Measurements from ENCODE around the gene TDRD12. TPM values are rescaled to one million over a fixed set of nuclear protein-coding genes. Genes with fewer than 3 reads are reported as not detected.
"Not testable (repeated sequence)": the region's sequence is repeated elsewhere in the genome, so short reads cannot be mapped to it uniquely, and the experiment has no call there.

Gene TDRD12
- total RNA-seq, 1 donor from 2014 or later: 1.1 TPM

DNA sequence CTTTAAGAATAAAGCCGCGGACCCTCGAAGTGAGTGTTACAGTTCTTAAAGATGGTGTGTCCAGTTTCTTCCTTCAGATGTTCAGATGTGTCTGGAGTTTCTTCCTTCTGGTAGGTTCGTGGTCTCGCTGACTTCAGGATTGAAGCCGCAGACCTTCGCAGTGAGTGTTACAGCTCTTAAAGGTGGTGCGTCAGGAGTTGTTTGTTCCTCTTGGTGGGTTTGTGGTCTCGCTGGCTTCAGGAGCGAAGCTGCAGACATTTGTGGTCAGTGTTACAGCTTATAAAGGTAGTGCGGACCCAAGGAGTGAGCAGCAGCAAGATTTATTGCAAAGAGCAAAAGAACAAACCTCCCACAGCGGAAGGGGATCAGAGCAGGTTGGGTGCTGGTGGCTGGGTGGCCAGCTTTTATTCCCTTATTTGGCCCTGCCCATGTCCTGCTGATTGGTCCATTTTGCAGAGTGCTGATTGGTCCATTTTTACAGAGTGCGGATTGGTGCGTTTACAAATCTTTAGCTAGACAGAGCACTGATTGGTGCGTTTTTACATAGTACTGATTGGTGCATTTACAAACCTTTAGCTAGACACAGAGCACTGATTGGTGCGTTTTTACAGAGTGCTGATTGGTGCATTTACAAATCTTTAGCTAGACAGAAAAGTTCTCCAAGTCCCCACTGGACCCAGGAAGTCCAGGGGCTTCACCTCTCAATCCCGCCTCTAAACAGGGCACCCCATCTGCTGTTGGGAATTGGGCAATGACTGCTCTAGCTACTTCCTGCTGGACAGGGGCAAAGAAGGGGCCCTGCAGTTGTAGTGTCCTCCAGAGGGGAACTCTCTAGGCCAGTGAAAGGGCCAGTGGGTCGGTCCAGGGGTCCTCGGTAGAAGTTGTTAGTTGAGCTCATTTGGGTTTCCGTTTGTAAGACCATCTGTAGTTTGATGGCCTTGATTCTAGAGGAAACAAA lies 26.1 kb upstream of the TDRD12 start:
- not testable (repeated sequence) for DNase-seq (ENCODE audit: low read depth)

DNA sequence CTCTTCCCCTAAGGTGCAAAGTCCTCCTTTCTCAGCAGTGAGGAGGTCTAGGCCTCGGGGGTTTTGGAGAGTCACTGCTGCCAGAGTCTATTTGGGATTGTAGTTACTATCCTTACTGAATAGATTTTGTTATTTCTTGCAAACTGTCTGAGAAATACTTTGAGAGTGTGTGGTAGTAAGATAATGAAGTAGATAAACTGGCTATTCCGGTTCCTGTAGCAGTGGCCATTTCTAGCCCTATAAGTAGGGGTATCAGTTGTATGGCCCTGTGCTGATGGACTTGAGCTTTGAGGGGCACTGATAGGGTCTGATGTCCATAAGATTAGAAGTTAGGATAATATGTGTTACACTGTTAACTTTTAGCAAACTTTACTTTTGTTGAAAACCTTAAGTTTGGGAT lies 25.3 kb upstream of the TDRD12 start:
- not testable (repeated sequence) for DNase-seq (ENCODE audit: low read depth)

DNA sequence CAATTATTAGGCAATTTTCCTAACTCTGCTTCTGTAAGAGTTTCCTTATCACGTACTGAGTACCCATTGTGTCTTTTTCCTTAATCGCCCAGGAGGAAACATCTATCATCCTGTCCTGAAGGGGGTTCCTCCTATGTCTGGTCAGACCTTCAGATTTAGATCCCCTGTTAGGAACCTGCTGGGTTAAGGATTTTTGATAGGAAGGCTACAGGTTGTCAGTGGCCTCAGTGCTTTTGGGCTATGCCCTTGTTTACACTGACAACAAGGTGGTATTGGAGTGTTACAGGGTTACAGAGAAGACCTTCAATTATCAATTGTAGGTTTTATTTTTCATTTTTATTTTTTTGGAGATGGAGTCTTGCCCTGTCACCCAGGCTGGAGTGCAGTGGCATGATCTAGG lies 24.7 kb upstream of the TDRD12 start:
- not testable (repeated sequence) for DNase-seq (ENCODE audit: low read depth)

DNA sequence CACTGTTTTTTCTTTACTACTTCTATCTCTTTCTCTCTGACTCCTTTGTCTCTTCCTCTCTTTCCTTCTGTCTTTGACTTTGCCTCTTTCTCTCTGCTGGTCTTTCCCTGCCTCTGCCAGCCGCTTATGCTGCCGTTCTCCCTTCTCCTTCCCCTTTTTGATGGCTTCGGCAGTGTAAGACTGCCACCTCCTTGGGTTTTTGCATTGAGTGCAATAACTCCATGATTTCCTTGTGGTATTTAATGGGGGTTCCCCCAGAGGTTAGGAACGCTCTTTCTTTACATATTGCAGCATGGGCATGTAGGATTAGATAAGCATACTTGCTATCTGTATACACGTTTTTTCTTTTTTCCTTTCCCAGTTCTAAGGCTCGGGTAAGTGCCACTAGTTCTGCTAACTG lies 24.1 kb upstream of the TDRD12 start:
- not testable (repeated sequence) for DNase-seq (ENCODE audit: low read depth)

DNA sequence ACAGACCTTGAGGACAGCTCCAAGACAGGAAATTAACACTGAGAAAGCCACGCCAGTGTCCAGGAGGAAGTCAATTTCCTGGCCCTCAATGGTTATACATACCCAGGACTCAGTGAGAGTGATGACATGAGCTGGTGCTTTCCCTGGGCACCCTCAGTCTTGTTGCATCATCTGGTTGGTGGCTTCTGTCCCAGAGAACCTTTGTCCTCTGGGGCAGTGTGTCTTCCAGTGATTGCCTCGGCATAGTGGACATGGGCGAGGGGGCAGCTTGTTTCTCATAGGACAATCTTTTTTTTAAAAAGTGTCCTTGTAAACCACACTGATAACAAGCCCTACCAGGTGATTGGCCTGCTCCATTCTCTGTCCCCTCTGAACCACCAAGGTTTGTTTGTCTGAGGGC lies 22.8 kb upstream of the TDRD12 start:
- not testable (repeated sequence) for DNase-seq (ENCODE audit: low read depth)

DNA sequence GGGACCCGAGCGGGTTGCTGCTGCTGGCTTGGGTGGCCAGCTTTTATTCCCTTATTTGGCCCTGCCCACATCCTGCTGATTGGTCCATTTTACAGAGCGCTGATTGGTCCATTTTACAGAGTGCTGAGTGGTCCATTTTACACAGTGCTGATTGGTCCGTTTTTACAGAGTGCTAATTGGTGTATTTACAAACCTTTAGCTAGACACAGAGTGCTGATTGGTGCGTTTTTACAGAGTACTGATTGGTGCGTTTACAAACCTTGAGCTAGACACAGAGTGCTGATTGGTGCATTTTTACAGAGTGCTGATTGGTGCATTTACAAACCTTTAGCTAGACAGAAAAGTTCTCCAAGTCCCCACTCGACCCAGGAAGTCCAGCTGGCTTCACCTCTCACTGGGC lies 19.4 kb upstream of the TDRD12 start:
- DNase-seq (ENCODE audit: low read depth): not testable (repeated sequence)

DNA sequence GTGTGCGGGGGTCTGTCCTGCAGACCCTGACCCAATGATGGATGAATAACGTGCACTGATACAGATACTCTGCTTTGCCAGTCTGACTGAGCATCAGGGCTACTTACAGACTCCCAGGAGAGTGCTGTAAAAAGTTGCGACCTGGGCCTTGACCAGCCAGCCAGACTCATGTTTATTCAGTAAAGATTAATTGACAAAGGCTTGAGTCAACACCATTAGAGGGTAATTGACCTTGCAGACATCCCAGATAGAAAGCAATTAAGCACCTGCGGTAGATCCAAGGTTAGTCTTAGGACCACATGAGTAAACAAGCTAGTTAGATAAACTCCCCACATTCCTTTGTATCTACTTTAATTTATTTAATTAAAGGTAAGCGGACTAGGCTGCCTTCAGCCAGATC lies 17.6 kb upstream of the TDRD12 start:
- no peak for DNase-seq (ENCODE audit: low read depth)

DNA sequence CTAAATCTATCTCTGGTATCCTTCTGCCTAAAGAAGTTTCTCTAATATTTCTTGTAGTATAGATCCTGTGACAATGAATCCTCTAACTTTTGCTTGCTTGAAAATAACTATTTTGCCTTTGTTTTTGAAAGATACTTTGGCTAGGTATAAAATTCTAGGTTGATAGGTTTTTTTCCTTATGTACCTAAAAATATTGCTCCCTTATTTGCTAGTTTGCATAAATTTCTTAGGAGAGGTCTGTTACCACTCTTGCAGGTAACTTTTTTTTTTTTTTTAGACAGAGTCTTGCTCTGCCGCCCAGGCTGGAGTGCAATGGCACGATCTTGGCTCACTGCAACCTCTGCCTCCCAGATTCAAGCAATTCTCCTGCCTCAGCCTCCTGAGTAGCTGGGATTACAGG lies 15.6 kb upstream of the TDRD12 start:
- not testable (repeated sequence) for DNase-seq (ENCODE audit: low read depth)

DNA sequence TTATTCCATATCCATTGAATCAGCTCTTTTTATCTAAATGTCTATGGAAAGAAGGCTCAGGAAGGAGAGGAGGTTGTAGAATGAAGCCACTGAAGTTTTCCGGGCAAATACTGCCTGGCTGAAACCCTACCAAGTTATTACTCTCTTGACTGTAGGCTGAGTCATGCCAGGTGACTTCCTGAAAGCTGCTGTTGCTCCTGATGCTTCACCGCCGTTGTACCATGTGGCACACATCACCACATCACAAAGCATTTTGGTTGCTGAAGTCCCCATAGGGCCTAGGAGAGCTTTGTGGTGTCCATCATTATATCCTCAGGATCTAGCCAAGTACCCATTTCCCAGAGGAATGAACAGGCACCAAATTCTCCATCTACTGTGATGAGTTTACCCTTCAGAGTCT lies 11.1 kb upstream of the TDRD12 start:
- DNase-seq (ENCODE audit: low read depth): no peak

DNA sequence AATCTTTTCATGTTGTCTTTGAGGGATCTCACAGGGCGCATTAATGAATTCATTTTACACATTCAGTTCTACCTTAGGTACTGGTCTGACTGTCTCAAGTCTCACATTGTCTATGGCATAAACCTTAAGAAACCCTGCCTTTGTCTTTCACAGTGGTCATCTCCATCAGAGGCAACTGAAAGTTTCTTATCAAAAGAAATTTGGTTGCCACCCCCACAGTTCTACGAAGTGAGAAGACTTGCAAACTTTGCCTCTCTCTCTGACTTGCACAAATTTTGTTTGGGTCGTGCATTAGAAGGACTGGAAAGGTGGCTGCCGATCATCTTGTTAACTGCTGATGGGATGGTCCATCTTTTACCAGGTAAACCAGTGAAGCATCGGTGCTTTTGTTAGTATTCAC lies 10.5 kb upstream of the TDRD12 start:
- no peak for DNase-seq (ENCODE audit: low read depth)

DNA sequence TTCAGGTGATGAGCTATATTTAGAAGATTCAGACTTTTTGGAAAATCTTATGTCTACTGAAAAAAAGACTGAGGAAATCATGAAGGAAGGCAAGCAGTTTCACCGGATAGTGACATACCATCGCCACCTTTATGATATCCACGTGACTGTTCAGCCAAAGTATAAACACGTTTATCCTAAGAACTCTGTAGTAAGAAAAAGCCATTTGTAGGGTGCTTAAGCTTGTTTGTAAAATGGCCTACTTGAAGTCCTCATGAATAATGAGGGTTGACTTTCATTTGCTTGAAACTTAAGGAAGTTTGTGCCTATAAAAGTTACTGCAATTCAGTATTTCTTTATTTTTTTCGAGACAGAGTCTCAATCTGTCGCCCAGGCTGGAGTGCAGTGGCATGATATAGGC lies 7.8 kb upstream of the TDRD12 start:
- DNase-seq (ENCODE audit: low read depth): no peak

DNA sequence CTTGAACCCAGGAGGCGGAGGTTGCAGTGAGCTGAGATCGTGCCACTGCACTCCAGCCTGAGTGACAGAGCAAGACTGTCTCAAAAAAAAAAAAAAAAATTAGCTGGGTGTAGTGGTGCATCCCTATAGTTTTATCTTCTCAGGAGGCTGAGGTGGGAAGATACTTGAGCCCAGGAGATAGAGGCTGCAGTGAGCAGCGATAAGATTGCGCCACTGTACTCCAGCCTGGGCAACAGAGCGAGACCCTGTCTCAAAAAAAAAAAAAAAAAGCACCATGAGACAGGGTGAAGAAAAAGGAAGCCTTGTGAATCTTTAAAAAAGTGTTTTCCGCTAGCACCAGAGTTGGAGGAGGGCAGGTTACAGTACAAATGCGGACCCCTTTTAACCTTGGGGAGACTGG lies 3.4 kb upstream of the TDRD12 start:
- not testable (repeated sequence) for DNase-seq (ENCODE audit: low read depth)

DNA sequence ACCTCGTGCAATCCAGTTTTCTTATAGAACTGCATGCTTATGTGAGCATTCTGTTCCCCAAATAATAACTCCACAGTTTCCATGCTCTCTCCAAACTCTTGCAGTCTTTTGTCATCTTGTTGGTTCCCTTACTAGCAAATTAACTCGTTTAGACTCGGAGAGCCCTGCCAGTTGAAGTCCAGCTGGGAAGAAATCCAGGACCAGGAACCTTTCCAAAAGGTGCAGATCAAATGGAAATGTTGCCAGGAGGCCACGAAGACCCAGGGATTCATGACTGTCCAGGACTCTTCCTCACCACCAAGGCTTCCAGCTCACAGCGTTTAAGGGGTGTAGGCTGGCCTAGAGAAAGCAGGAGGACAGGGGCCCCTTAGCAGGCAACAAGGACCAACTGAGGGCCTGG lies 2.1 kb upstream of the TDRD12 start:
- no peak for DNase-seq (ENCODE audit: low read depth)

DNA sequence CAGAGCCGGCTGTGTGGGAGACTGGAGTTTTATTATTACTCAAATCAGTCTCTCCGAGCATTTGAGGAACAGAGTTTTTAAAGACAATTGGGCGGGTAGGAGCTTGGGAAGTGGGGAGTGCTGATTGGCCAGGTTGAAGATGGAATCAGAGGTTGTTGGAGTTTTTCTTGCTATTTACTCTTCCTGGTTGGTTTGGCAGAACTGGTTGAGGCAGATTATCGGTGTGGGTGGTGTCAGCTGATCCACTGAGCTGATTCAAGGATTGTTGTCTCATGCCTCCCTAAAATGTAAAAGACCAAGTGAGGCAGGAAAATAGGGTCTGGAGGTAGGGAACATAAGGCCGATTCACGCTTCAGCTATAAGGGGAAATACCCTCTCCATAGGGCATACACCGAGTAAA lies 1.3 kb upstream of the TDRD12 start:
- no peak for DNase-seq (ENCODE audit: low read depth)

DNA sequence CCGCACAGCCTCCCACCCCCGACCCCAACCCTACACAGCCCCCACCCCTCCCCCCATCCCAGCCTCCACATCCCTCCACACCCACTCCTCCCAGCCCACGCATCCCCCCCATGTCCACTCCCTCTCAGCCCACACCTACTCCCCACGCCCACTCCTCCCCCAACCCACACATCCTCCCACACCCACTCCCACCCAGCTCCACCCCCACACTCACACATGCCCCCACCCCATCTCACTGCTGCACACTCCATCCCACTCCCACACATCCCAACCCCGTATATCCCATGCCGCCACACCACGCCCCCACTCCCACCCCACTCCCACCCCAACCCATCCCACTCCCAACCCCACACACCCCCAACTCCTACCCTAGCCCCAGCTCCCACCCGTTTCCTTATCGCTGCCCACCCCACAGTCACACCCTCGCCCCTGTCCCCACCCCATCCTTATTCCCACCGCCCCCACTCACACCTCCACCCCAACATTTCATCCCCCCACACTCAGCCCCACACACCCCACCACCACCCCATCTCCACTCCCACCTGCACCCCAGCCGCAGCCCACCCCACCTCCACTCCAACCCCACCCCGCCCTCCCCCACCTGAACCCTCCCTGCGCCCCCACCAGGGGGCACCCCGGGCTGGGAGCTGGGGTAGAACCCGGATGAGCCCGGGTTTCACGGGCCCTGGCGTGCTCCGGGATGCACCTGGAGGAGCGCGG lies 809 bp downstream of the TDRD12 start:
- no peak for DNase-seq (ENCODE audit: low read depth)

DNA sequence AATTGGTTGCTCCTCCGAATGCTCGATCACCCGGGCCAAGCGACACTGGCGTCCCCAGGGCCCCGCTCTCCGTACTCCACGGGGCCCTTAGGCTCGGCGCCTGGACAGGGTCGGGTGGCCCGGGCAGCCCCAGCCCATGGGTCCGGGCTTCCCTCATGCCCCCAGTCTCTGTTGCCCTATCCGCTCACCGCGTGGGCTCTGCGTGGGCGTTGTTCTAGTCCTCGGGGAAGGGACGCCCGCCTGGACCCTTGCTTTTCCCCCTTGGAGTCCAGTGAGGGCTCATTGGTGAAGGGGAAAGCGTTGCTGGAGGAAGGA lies 1.3 kb downstream of the TDRD12 start:
- DNase-seq (ENCODE audit: low read depth): no peak

DNA sequence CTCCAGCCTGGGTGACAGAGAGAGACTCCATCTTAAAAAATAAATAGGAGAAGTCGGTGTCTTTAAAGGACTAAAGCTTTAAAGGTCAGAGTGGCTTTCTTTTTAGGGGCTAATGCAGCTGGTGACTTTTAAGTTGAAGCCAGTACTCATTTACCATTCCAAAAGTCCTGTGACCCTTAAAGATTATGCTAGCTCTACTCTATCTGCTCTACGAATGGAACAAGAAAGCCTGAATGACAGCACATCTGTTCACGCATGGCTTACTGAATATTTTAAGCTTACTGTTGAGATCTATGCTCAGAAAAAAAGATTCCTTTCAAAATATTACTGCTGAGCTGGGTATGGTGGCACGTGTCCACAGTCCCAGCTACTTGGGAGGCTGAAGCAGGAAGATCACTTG lies 16.4 kb downstream of the TDRD12 start:
- DNase-seq (ENCODE audit: low read depth): no peak

DNA sequence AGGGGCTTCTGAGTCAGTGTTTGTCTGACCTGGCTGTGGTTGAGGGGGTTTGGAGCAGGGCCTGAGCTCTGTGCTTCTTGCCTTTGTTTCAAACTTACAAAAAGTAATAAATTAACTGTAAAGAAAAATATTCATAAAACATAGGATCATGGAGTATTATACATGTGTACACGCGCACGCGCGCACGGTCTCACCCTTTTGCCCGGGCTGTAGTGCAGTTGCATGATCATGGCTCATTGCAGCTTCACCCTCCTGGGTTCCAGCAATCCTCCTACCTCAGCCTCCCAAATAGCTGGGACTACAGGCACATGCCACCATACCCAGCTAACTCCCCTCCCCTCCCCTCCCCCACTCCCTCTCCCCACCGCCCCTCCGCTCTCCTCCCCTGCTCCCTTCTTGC lies 23.5 kb downstream of the TDRD12 start:
- DNase-seq (ENCODE audit: low read depth): no peak

DNA sequence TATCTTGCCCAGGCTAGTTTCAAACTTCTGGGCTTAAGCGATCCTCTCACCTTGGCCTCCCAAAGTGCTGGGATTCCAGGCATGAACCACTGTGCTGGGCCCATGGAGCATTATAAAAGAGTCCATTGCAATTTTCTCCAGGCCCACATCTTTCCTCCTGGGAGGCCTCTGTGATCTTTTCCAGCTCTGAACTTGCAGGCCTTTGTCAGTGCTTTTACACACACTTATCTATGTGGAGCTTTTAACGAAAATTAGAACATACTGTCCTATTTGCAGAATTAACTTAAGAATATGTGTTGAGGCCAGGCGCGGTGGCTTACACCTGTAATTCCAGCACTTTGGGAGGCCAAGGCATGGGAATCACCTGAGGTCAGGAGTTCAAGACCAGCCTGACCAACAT lies 23.9 kb downstream of the TDRD12 start:
- no peak for DNase-seq (ENCODE audit: low read depth)

DNA sequence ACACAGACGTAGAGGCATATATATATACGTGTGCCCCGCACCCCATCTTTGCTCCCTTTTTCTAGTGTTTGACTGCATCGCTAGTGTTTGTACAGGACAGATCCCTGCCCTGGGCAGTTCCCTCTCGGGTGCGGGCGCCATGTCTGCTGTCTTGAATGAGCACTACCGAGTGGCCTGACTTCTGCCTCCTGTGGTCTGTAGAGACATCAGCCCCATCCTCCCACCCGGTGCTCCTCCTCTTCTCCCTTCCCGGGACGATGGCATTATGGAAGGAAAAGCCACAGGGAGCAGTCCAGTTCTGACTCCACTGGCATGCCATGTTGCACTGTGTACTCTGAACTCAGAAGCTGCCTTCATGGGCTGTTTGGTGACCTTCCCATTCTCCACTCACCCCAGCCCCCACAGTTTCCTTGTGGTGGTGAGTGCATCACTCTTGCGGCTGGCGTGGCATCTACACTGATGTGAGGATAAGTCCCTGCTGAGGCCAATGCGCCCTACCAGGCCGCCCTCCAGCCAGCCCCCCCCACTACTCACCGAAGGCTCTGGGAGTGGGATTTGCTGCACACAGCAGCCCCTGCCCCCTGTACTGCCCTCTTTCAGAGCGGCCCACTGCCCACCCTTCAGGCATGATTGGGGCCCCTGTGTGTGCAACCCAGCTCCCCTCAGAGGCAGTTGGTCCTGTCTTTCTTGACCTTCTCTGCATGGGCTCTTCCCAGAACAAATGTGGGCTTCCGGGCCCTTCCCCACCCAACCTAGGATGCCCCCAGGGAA lies 25.2 kb downstream of the TDRD12 start:
- no peak for DNase-seq (ENCODE audit: low read depth)

DNA sequence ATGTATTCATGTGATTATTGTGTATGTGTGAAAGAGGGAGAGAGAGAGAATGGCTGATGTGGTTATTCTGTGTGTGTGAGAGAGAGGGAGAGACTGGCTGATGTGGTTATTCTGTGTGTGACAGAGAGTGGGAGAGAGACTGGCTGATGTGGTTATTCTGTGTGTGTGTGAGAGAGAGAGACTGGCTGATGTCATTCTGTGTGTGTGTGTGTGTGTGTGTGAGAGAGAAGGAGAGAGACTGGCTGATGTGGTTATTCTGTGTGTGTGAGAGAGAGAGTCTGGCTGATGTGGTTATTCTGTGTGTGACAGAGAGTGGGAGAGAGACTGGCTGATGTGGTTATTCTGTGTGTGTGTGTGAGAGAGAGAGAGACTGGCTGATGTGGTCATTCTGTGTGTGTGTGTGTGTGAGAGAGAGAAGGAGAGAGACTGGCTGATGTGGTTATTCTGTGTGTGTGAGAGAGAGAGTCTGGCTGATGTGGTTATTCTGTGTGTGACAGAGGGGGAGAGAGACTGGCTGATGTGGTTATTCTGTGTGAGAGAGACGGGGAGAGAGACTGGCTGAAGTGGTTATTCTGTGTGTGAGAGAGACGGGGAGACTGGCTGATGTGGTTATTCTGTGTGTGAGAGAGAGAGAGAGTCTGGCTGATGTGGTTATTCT lies 26.2 kb downstream of the TDRD12 start:
- DNase-seq (ENCODE audit: low read depth): peak; percentile 47

Data from myocyte (in vitro differentiated cells).